ENCODE data around the gene AGBL2.
"Not testable (repeated sequence)": the region's sequence is repeated elsewhere in the genome, so short reads cannot be mapped to it uniquely, and the experiment has no call there.

- TF ChIP-seq, protein P1, sequence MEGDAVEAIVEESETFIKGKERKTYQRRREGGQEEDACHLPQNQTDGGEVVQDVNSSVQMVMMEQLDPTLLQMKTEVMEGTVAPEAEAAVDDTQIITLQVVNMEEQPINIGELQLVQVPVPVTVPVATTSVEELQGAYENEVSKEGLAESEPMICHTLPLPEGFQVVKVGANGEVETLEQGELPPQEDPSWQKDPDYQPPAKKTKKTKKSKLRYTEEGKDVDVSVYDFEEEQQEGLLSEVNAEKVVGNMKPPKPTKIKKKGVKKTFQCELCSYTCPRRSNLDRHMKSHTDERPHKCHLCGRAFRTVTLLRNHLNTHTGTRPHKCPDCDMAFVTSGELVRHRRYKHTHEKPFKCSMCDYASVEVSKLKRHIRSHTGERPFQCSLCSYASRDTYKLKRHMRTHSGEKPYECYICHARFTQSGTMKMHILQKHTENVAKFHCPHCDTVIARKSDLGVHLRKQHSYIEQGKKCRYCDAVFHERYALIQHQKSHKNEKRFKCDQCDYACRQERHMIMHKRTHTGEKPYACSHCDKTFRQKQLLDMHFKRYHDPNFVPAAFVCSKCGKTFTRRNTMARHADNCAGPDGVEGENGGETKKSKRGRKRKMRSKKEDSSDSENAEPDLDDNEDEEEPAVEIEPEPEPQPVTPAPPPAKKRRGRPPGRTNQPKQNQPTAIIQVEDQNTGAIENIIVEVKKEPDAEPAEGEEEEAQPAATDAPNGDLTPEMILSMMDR (IDR thresholded peaks at IDR 0.05): not testable (repeated sequence)
- not testable (repeated sequence) for TF ChIP-seq POLR2A, POLR2AphosphoS5 (IDR thresholded peaks at IDR 0.05)
These were observed 44.1 kb upstream of the AGBL2 start for GRCh38 chr11:47759291-47759690.

Measured in upper lobe of left lung (tissue), 4 donors.